H9 (cell line): Measurements from ENCODE around the gene GNB1L. TPM values are rescaled to one million over a fixed set of nuclear protein-coding genes. Genes with fewer than 3 reads are reported as not detected.

ENCODE experiments used
- DNase-seq: peaks from one replicate; pipeline ENCODE4 v3.0.0-alpha.2; 2017
- H2AFZ ChIP-seq: one replicate; pipeline ENCODE4 v1.6.1; 2013; ENCODE audit warnings: mild to moderate bottlenecking, low read length, control low read depth, moderate library complexity
- H2AK5ac ChIP-seq: 2 replicates; pipeline ENCODE4 v1.6.1; 2013; ENCODE audit warnings: low read length, control low read depth, mixed read lengths; ENCODE audit not compliant: insufficient read length
- H2BK120ac ChIP-seq: one replicate; pipeline ENCODE4 v1.6.1; 2013; ENCODE audit warnings: low read depth, mild to moderate bottlenecking, low read length, control low read depth, inconsistent platforms; ENCODE audit not compliant: poor library complexity, severe bottlenecking
- H2BK12ac ChIP-seq: 2 replicates; pipeline ENCODE4 v1.6.1; 2013; ENCODE audit warnings: low read length, control low read depth, mixed read lengths, low read depth; ENCODE audit not compliant: insufficient read length
- H2BK15ac ChIP-seq: 2 replicates; pipeline ENCODE4 v1.6.1; 2013; ENCODE audit warnings: low read depth, low read length, control low read depth
- H2BK20ac ChIP-seq: one replicate; pipeline ENCODE4 v1.6.1; 2013; ENCODE audit warnings: low read depth, mild to moderate bottlenecking, low read length, control low read depth, inconsistent platforms; ENCODE audit not compliant: poor library complexity, severe bottlenecking
- H2BK5ac ChIP-seq: 2 replicates; pipeline ENCODE4 v1.6.1; 2013; ENCODE audit warnings: low read length, control low read depth, mixed read lengths; ENCODE audit not compliant: insufficient read length
- H3K14ac ChIP-seq: 2 replicates; pipeline ENCODE4 v1.6.1; 2013; ENCODE audit warnings: low read length, control low read depth; ENCODE audit not compliant: insufficient read depth
- H3K18ac ChIP-seq: 2 replicates; pipeline ENCODE4 v1.6.1; 2013; ENCODE audit warnings: low read depth, mild to moderate bottlenecking, mixed read lengths, low read length, control low read depth; ENCODE audit not compliant: insufficient read length
- H3K23ac ChIP-seq: 2 replicates; pipeline ENCODE4 v1.6.1; 2013; ENCODE audit warnings: low read length, control low read depth, mixed read lengths, low read depth; ENCODE audit not compliant: insufficient read length
- H3K23me2 ChIP-seq: 2 replicates; pipeline ENCODE4 v1.6.1; 2013; ENCODE audit warnings: low read depth, mild to moderate bottlenecking, mixed read lengths, low read length, control low read depth; ENCODE audit not compliant: insufficient read length, poor library complexity, severe bottlenecking
- H3K27ac ChIP-seq: 2 replicates; pipeline ENCODE4 v1.5.1; 2013; ENCODE audit warnings: low read length, control low read depth, mixed read lengths, low read depth; ENCODE audit not compliant: insufficient read length
- H3K27me3 ChIP-seq: 2 replicates; pipeline ENCODE4 v1.6.1; 2013; ENCODE audit warnings: low read length, control low read depth, inconsistent platforms; ENCODE audit not compliant: insufficient read depth
- H3K4ac ChIP-seq: 2 replicates; pipeline ENCODE4 v1.6.1; 2013; ENCODE audit warnings: low read depth, mild to moderate bottlenecking, control low read depth, inconsistent platforms, low read length, moderate library complexity
- H3K4me1 ChIP-seq: 2 replicates; pipeline ENCODE4 v1.6.1; 2013; ENCODE audit warnings: low read length, control low read depth, inconsistent platforms; ENCODE audit not compliant: insufficient read depth
- H3K4me2 ChIP-seq: 2 replicates; pipeline ENCODE4 v1.6.1; 2013; ENCODE audit warnings: low read length, control low read depth, mixed read lengths; ENCODE audit not compliant: insufficient read length, insufficient read depth
- H3K56ac ChIP-seq: 2 replicates; pipeline ENCODE4 v1.6.1; 2013; ENCODE audit warnings: low read depth, mild to moderate bottlenecking, mixed read lengths, low read length, control low read depth; ENCODE audit not compliant: insufficient read length
- H3K79me1 ChIP-seq: 2 replicates; pipeline ENCODE4 v1.6.1; 2013; ENCODE audit warnings: low read depth, mild to moderate bottlenecking, moderate library complexity, low read length, control low read depth, inconsistent platforms; ENCODE audit not compliant: insufficient read depth, poor library complexity, severe bottlenecking
- H3K79me2 ChIP-seq: 2 replicates; pipeline ENCODE4 v1.6.1; 2013; ENCODE audit warnings: low read length, control low read depth, inconsistent platforms; ENCODE audit not compliant: insufficient read depth
- H3K9ac ChIP-seq: 2 replicates; pipeline ENCODE4 v1.6.1; 2013; ENCODE audit warnings: low read length, control low read depth, mixed read lengths; ENCODE audit not compliant: insufficient read length; ENCODE audit errors: extremely low read depth
- H3K9me3 ChIP-seq: one replicate; pipeline ENCODE4 v1.6.1; 2013; ENCODE audit warnings: low read depth, low read length, inconsistent platforms; ENCODE audit not compliant: control insufficient read depth
- H3T11ph ChIP-seq: one replicate; pipeline ENCODE4 v1.6.1; 2013; ENCODE audit warnings: mild to moderate bottlenecking, low read length, control low read depth, inconsistent platforms
- H4K20me1 ChIP-seq: one replicate; pipeline ENCODE4 v1.6.1; 2013; ENCODE audit not compliant: control insufficient read depth, insufficient read length, insufficient read depth
- H4K5ac ChIP-seq: 2 replicates; pipeline ENCODE4 v1.6.1; 2013; ENCODE audit warnings: low read depth, mild to moderate bottlenecking, mixed read lengths, low read length, control low read depth; ENCODE audit not compliant: insufficient read length
- H4K8ac ChIP-seq: replicated peaks from 2 replicates; pipeline ENCODE4 v1.6.1; 2013; ENCODE audit warnings: low read length, control low read depth, mixed read lengths, low read depth; ENCODE audit not compliant: insufficient read length
- H4K91ac ChIP-seq: 2 replicates; pipeline ENCODE4 v1.6.1; 2013; ENCODE audit warnings: low read depth, mild to moderate bottlenecking, moderate library complexity, mixed read lengths, low read length, control low read depth; ENCODE audit not compliant: insufficient read length
- H3K27ac Mint-ChIP-seq, 3 experiments: 2 replicates in 2 of 3; 3 replicates in 1 of 3; pipeline ENCODE4 v1.8.0; 2020 to 2021; ENCODE audit warnings: mixed read lengths in 3 of 3, mild to moderate bottlenecking in 1 of 3, moderate library complexity in 1 of 3
- H3K27me3 Mint-ChIP-seq: 2 replicates; pipeline ENCODE4 v1.8.0; 2021; ENCODE audit warnings: low read depth, mild to moderate bottlenecking, moderate library complexity, mixed read lengths
- H3K36me3 Mint-ChIP-seq, 3 experiments: 2 replicates in 2 of 3; 3 replicates in 1 of 3; pipeline ENCODE4 v1.8.0; 2020 to 2021; ENCODE audit warnings: low read depth in 3 of 3, mixed read lengths in 3 of 3; ENCODE audit not compliant: insufficient read depth in 1 of 3
- H3K4me1 Mint-ChIP-seq, 2 experiments: 2 replicates each; pipeline ENCODE4 v1.8.0; 2020; ENCODE audit warnings: mixed read lengths in 2 of 2
- H3K4me3 Mint-ChIP-seq, 2 experiments: 2 replicates in 1 of 2; 3 replicates in 1 of 2; pipeline ENCODE4 v1.8.0; 2020 to 2021; ENCODE audit warnings: mild to moderate bottlenecking in 2 of 2, mixed read lengths in 2 of 2, moderate library complexity in 1 of 2
- H3K9me3 Mint-ChIP-seq, 2 experiments: 2 replicates in 1 of 2; 3 replicates in 1 of 2; pipeline ENCODE4 v1.8.0; 2020; ENCODE audit warnings: mild to moderate bottlenecking in 2 of 2, mixed read lengths in 2 of 2, moderate library complexity in 1 of 2
- WGBS: extraction: QIAGEN DNeasy Blood & Tissue Kit; methylation state at CpG from one replicate; pipeline ENCODE4 v1.1.7; 2013; ENCODE audit warnings: missing lambda C conversion rate, low lambda C conversion rate, mixed read lengths; ENCODE audit not compliant: insufficient read length; ENCODE audit errors: extremely low coverage; 5-methylcytosine and 5-hydroxymethylcytosine counted together
- total RNA-seq: library from RNA; stranded (reverse); gene quantifications from 2 replicates; pipeline ENCODE4 v1.2.1, GENCODE V29; 2021
- TF ChIP-seq, protein P1 (sequence below): fragments of 200-600 bp; sonication (generic); conservative IDR thresholded peaks from 3 replicates; pipeline ENCODE4 v1.8.0; 2021; ENCODE audit warnings: antibody characterized with exemption, mild to moderate bottlenecking

GNB1L gene
- total RNA-seq, 1 experiment from 2014 or later: 22.4 TPM

- WGBS: no CpG with 5 or more reads among the region's 9 CpGs
- DNase-seq: no peak
- Mint-ChIP-seq H3K9me3 (no peaks in the 10 kb centered on the region), H3K4me3 (no peak overlapping the region), H3K27ac (no peak overlapping the region), H3K36me3 (peaks cover 0 to 3% (median 2%) of the 10 kb centered on the region in 3 experiments; a peak in 2 of 7 replicates), H3K27me3 (no peaks in the 10 kb centered on the region; the same call in 1 of the 2 replicates), H3K4me1 (peaks cover 0 to 8% of the 10 kb centered on the region in 2 experiments; a peak in 2 of 4 replicates)
- Histone ChIP-seq H3K9me3 (no peaks in the 10 kb centered on the region), H3K18ac (no peak overlapping the region), H3K23ac (no peak overlapping the region), H2BK5ac (no peak overlapping the region), H3K27me3 (no peaks in the 10 kb centered on the region), H2BK12ac (no peak overlapping the region), H3K4me2 (no peak overlapping the region), H2AK5ac (no peak overlapping the region), H3K27ac (no peak overlapping the region), H2AFZ (no peak overlapping the region), H2BK120ac (no peak overlapping the region), H3K14ac (no peak overlapping the region), H2BK15ac (no peak overlapping the region), H2BK20ac (no peak overlapping the region), H3K79me1 (no peaks in the 10 kb centered on the region), H3K4me1 (no peaks in the 10 kb centered on the region), H3K4ac (no peak overlapping the region), H4K8ac (no peak overlapping the region), H3K23me2 (peaks cover 2% of the 10 kb centered on the region), H3K79me2 (no peaks in the 10 kb centered on the region), H3T11ph (no peak overlapping the region), H4K5ac (no peak overlapping the region), H3K56ac (no peak overlapping the region), H4K20me1 (no peaks in the 10 kb centered on the region), H3K9ac (no peak overlapping the region), H4K91ac (no peak overlapping the region)
- TF ChIP-seq, protein P1, sequence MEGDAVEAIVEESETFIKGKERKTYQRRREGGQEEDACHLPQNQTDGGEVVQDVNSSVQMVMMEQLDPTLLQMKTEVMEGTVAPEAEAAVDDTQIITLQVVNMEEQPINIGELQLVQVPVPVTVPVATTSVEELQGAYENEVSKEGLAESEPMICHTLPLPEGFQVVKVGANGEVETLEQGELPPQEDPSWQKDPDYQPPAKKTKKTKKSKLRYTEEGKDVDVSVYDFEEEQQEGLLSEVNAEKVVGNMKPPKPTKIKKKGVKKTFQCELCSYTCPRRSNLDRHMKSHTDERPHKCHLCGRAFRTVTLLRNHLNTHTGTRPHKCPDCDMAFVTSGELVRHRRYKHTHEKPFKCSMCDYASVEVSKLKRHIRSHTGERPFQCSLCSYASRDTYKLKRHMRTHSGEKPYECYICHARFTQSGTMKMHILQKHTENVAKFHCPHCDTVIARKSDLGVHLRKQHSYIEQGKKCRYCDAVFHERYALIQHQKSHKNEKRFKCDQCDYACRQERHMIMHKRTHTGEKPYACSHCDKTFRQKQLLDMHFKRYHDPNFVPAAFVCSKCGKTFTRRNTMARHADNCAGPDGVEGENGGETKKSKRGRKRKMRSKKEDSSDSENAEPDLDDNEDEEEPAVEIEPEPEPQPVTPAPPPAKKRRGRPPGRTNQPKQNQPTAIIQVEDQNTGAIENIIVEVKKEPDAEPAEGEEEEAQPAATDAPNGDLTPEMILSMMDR: no peak
Measured at GRCh38 chr22:19798891-19799293, 55.8 kb downstream of the GNB1L start.
